PC-9 (cell line): ENCODE measurements around the gene TNS1. TPM values are rescaled to one million over a fixed set of nuclear protein-coding genes. Genes with fewer than 3 reads are reported as not detected.

Experiments
- BruUV-seq: library from RNA; stranded (reverse); fragments of 400-500 nt; replicated peaks from 2 replicates; lab custom pipeline; 2021; lab: Mats Ljungman, UMichigan
- CTCF ChIA-PET: fragments of 300-600 bp; sonication (Branson Sonifier 250); formaldehyde crosslinking; loops from one replicate; lab custom pipeline; 2022; ENCODE audit warnings: antibody characterized with exemption; lab: Charles Lee
- POLR2A ChIA-PET: fragments of 300-600 bp; sonication (Branson Sonifier 250); formaldehyde crosslinking; loops from one replicate; lab custom pipeline; 2022; ENCODE audit warnings: antibody characterized with exemption; ENCODE audit not compliant: unreplicated experiment; lab: Charles Lee
- DNase-seq, 2 experiments: peaks; one replicate each; pipeline versions ENCODE4 v3.0.0 to v3.0.0-alpha.2; 2015 to 2022; ENCODE audit warnings: mixed read lengths in 1 of 2
- H2AFZ ChIP-seq: fragments of 200-600 bp; sonication (generic); 2 replicates; pipeline ENCODE4 v1.8.1; 2017; ENCODE audit warnings: antibody characterized with exemption
- H3F3A ChIP-seq: fragments of 200-600 bp; sonication (generic); 2 replicates; pipeline ENCODE4 v1.8.1; 2017; ENCODE audit warnings: antibody characterized with exemption, mild to moderate bottlenecking, low read depth; ENCODE audit not compliant: insufficient read depth
- H3K27ac ChIP-seq: fragments of 200-600 bp; sonication (generic); 2 replicates; pipeline ENCODE4 v1.6.1; 2016; ENCODE audit warnings: mixed run types
- H3K27me3 ChIP-seq: fragments of 200-600 bp; sonication (generic); 2 replicates; pipeline ENCODE4 v1.6.1; 2016; ENCODE audit warnings: low read depth, mixed run types; ENCODE audit not compliant: insufficient read depth
- H3K36me3 ChIP-seq: fragments of 200-600 bp; sonication (generic); 2 replicates; pipeline ENCODE4 v1.6.1; 2016; ENCODE audit warnings: low read depth, mixed run types
- H3K4me1 ChIP-seq: fragments of 200-600 bp; sonication (generic); replicated peaks from 2 replicates; pipeline ENCODE4 v1.6.1; 2016; ENCODE audit warnings: mixed run types; ENCODE audit not compliant: insufficient read depth
- H3K4me2 ChIP-seq: fragments of 200-600 bp; sonication (generic); 2 replicates; pipeline ENCODE4 v1.6.1; 2017; ENCODE audit warnings: mixed run types
- H3K4me3 ChIP-seq: fragments of 200-600 bp; sonication (generic); 2 replicates; pipeline ENCODE4 v1.6.1; 2016; ENCODE audit warnings: mixed run types
- H3K79me2 ChIP-seq: fragments of 200-600 bp; sonication (generic); 2 replicates; pipeline ENCODE4 v1.6.1; 2017; ENCODE audit warnings: low read depth, mixed run types
- H3K9me2 ChIP-seq: fragments of 200-600 bp; sonication (generic); 2 replicates; pipeline ENCODE4 v1.8.1; 2017; ENCODE audit warnings: mild to moderate bottlenecking; ENCODE audit not compliant: insufficient read depth
- H3K9me3 ChIP-seq: fragments of 200-600 bp; sonication (generic); 2 replicates; pipeline ENCODE4 v1.8.1; 2016; ENCODE audit warnings: low read depth; ENCODE audit not compliant: insufficient read depth
- H4K20me1 ChIP-seq: fragments of 200-600 bp; sonication (generic); 2 replicates; pipeline ENCODE4 v1.8.1; 2017; ENCODE audit not compliant: insufficient read depth
- CTCF ChIP-seq: fragments of 200-600 bp; sonication (generic); conservative IDR thresholded peaks from 2 replicates; pipeline ENCODE4 v1.6.1; 2017; ENCODE audit warnings: mixed run types, antibody characterized with exemption, mild to moderate bottlenecking, moderate library complexity
- EZH2 ChIP-seq: fragments of 200-600 bp; sonication (generic); IDR thresholded peaks from 2 replicates; pipeline ENCODE4 v1.8.0; 2017; ENCODE audit warnings: antibody characterized with exemption, low read depth
- intact Hi-C: fragments of 100-400 bp; cut with micrococcal nuclease; formaldehyde crosslinking; loops from one replicate; pipeline ENCODE4 v1.10.0; 2022; ENCODE audit not compliant: unreplicated experiment
- total RNA-seq: library from RNA; stranded (reverse); gene quantifications from 2 replicates; pipeline ENCODE4 v1.2.3, GENCODE V29; 2021

TNS1 gene
- total RNA-seq, 1 experiment from 2014 or later = 5.5 TPM

- Histone ChIP-seq H3K4me3 (no peak overlapping the region), H3K9me2 (no peaks in the 10 kb centered on the region), H3K4me2 (no peak overlapping the region), H3F3A (peaks cover 8% of the 10 kb centered on the region; the same call in 1 of the 2 replicates), H3K27ac (no peak overlapping the region), H3K36me3 (no peaks in the 10 kb centered on the region), H4K20me1 (no peaks in the 10 kb centered on the region), H3K79me2 (no peaks in the 10 kb centered on the region), H3K4me1 (0 out of 2 replicates have a peak, but pooled peaks cover 11% of the 10 kb centered on the region), H2AFZ (no peak overlapping the region), H3K27me3 (no peaks in the 10 kb centered on the region), H3K9me3 (no peaks in the 10 kb centered on the region)
- POLR2A ChIA-PET = no interaction called here
- TF ChIP-seq EZH2 (no peak), CTCF (no peak)
- BruUV-seq = no TSS peak
- intact Hi-C loops = no loop called here
- DNase-seq = peak in 1 of 2 experiments; percentile 21
- CTCF ChIA-PET = interaction anchor here (0.9 to 1.1 kb wide), 2 partner anchors 8 to 210 kb away, joined by 4 to 7 read pairs; no protein-coding TSS in a partner anchor
Measured at GRCh38 chr2:217995731-217996231, 7.0 kb downstream of the TNS1 start.

GRCh38 chr2:217994776-217995274 lies 8.0 kb downstream of the TNS1 start:
- no peaks in the 10 kb centered on the region for H4K20me1 ChIP-seq
- H2AFZ ChIP-seq = no peak overlapping the region
- no peaks in the 10 kb centered on the region for H3K9me2 ChIP-seq
- intact Hi-C loops = no loop called here
- no peaks in the 10 kb centered on the region for H3K27me3 ChIP-seq
- no peak overlapping the region for H3K4me2 ChIP-seq
- BruUV-seq = no TSS peak
- no peaks in the 10 kb centered on the region for H3K36me3 ChIP-seq
- H3K79me2 ChIP-seq = no peaks in the 10 kb centered on the region
- no peak overlapping the region for H3K4me3 ChIP-seq
- no peak overlapping the region for H3K27ac ChIP-seq
- DNase-seq = no peak
- peaks cover 8% of the 10 kb centered on the region; the same call in 1 of the 2 replicates for H3F3A ChIP-seq
- 0 out of 2 replicates have a peak, but pooled peaks cover 11% of the 10 kb centered on the region for H3K4me1 ChIP-seq
- TF ChIP-seq CTCF (no peak), EZH2 (no peak)
- POLR2A ChIA-PET = no interaction called here
- CTCF ChIA-PET = no interaction called here
- H3K9me3 ChIP-seq = no peaks in the 10 kb centered on the region

GRCh38 chr2:217993817-217994463 lies 8.9 kb downstream of the TNS1 start:
- Histone ChIP-seq H3K4me1 (peaks cover 17% of the 10 kb centered on the region), H3F3A (peaks cover 8% of the 10 kb centered on the region; the same call in 1 of the 2 replicates), H3K9me3 (no peaks in the 10 kb centered on the region), H3K9me2 (no peaks in the 10 kb centered on the region), H3K4me2 (no peak overlapping the region), H3K27ac (no peak overlapping the region), H3K27me3 (no peaks in the 10 kb centered on the region), H3K36me3 (no peaks in the 10 kb centered on the region), H2AFZ (no peak overlapping the region), H3K4me3 (no peak overlapping the region), H3K79me2 (no peaks in the 10 kb centered on the region), H4K20me1 (no peaks in the 10 kb centered on the region)
- TF ChIP-seq CTCF (peak; percentile 75), EZH2 (no peak)
- ChIA-PET CTCF (interaction anchor here (0.6 kb wide), 2 partner anchors 21 to 437 kb away, joined by 3 to 11 read pairs; no protein-coding TSS in a partner anchor), POLR2A (interaction anchor here (0.6 kb wide), 1 partner anchor 146 kb away, joined by 4 read pairs; no protein-coding TSS in a partner anchor)
- peak in 1 of 2 experiments; percentile 17 for DNase-seq
- intact Hi-C loops = no loop called here
- BruUV-seq = no TSS peak
